HEK293T (cell line): ENCODE data around the gene SAMD8.

ENCODE experiments used
- ARNT ChIP-seq: fragments of 450-650 bp; IDR thresholded peaks from 2 replicates; pipeline ENCODE4 v1.6.1; 2017; ENCODE audit warnings: mild to moderate bottlenecking
- BHLHE40 ChIP-seq: fragments of 450-650 bp; IDR thresholded peaks from 2 replicates; pipeline ENCODE4 v1.6.1; 2016; ENCODE audit warnings: mild to moderate bottlenecking, moderate library complexity, borderline replicate concordance
- CTBP1 ChIP-seq: fragments of 450-650 bp; IDR thresholded peaks from 2 replicates; pipeline ENCODE4 v1.6.1; 2016; ENCODE audit warnings: borderline replicate concordance
- ELF4 ChIP-seq: fragments of 450-650 bp; IDR thresholded peaks from 2 replicates; pipeline ENCODE4 v1.6.1; 2017; ENCODE audit warnings: antibody characterized with exemption
- FOXA1 ChIP-seq: fragments of 450-650 bp; IDR thresholded peaks from 2 replicates; pipeline ENCODE4 v1.6.1; 2016; ENCODE audit warnings: mild to moderate bottlenecking
- FOXM1 ChIP-seq: fragments of 450-650 bp; IDR thresholded peaks from 2 replicates; pipeline ENCODE4 v1.6.1; 2017; ENCODE audit warnings: mild to moderate bottlenecking, borderline replicate concordance
- HDGF ChIP-seq: fragments of 450-650 bp; IDR thresholded peaks from 2 replicates; pipeline ENCODE4 v1.6.1; 2017; ENCODE audit warnings: antibody characterized with exemption, borderline replicate concordance
- NFRKB ChIP-seq: fragments of 450-650 bp; IDR thresholded peaks from 2 replicates; pipeline ENCODE4 v1.6.1; 2016; ENCODE audit warnings: mild to moderate bottlenecking, moderate library complexity
- PKNOX1 ChIP-seq: fragments of 450-650 bp; IDR thresholded peaks from 2 replicates; pipeline ENCODE4 v1.6.1; 2016
- SP1 ChIP-seq: fragments of 450-650 bp; IDR thresholded peaks from 2 replicates; pipeline ENCODE4 v1.6.1; 2017
- SUZ12 ChIP-seq: fragments of 450-650 bp; IDR thresholded peaks from 2 replicates; pipeline ENCODE4 v1.6.1; 2016; ENCODE audit warnings: mild to moderate bottlenecking
- ZNF384 ChIP-seq: fragments of 450-650 bp; IDR thresholded peaks from 2 replicates; pipeline ENCODE4 v1.6.1; 2016

- TF ChIP-seq SP1 (no peak), PKNOX1 (no peak), ZNF384 (no peak), BHLHE40 (no peak), ELF4 (no peak), CTBP1 (no peak), FOXA1 (no peak), FOXM1 (no peak), HDGF (no peak), SUZ12 (no peak), ARNT (no peak), NFRKB (no peak)
Measured at GRCh38 chr10:75086278-75086934, 25.1 kb upstream of the SAMD8 start.
